GM12874 (cell line): ENCODE measurements around the gene KCNQ5.

ENCODE experiments used
- TF ChIP-seq, protein P1 (sequence below): IDR thresholded peaks from 2 replicates; pipeline ENCODE4 v1.5.1; 2011; ENCODE audit warnings: low read depth, mild to moderate bottlenecking, control low read depth, low read length, moderate library complexity; ENCODE audit not compliant: insufficient read depth

KCNQ5 gene

DNA sequence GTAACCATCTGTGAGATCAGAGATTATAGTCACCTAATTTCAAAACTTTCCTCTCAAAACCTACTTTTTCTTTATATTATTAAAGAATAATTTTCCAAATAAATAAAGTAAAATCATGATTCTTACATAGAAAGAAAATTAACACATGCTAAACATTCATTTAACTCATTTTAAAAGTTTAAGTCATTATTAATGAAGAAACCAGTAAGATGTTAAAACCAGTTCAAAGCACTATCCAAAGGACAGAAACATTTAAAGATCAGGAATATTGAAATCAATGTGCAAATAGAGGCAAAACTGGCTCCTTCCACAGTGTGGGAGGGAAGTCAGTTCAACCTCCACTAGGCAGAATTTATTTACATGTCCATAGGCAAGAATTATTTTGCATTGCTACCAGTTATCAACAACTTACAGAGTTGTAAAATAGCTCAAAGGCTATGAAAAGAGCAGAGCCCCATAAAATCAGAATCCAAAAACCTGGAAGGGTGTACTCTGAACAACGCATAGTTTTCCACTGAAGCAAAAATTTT lies 456.5 kb downstream of the KCNQ5 start:
- TF ChIP-seq, protein P1, sequence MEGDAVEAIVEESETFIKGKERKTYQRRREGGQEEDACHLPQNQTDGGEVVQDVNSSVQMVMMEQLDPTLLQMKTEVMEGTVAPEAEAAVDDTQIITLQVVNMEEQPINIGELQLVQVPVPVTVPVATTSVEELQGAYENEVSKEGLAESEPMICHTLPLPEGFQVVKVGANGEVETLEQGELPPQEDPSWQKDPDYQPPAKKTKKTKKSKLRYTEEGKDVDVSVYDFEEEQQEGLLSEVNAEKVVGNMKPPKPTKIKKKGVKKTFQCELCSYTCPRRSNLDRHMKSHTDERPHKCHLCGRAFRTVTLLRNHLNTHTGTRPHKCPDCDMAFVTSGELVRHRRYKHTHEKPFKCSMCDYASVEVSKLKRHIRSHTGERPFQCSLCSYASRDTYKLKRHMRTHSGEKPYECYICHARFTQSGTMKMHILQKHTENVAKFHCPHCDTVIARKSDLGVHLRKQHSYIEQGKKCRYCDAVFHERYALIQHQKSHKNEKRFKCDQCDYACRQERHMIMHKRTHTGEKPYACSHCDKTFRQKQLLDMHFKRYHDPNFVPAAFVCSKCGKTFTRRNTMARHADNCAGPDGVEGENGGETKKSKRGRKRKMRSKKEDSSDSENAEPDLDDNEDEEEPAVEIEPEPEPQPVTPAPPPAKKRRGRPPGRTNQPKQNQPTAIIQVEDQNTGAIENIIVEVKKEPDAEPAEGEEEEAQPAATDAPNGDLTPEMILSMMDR, result no peak

GRCh38 chr6:73078908-73079610 lies 457.2 kb downstream of the KCNQ5 start:
- TF ChIP-seq, protein P1, result no peak

DNA sequence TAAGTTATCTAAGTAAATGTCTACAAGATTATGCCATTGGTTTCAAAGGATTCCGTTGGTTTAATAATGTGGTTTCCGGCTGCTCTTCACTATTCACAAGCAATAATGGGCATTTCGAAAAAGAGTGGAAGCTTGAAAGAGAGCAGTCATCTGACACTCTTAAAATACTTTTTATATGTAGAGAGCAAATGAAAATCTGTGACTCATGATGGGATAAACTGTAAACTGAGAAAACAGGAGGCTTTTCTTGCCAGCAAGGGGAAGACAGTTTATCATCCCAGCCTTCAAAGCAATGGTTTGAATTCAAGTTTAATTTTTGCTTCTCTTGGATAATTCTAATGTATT lies 457.7 kb downstream of the KCNQ5 start:
- TF ChIP-seq, protein P1, result no peak

DNA sequence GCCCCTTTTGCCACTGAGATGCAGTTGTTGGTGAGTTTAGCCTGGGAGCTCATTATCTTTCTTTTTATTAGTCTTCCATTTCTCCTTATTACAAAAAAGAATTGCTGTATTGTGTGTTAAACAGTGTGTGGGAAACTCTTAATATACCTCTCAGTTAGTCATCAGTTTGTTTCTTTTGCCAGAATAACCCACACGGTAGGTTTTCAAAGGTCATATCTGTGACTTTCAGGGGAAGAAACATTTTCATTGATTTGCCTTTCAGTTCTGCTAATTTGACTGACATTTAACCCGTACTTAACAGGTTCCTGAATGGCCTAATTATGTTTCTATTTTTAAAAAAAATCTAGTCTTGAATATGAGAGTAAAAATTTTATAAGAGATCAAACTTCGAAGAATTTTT lies 458.1 kb downstream of the KCNQ5 start:
- TF ChIP-seq, protein P1, result no peak

DNA sequence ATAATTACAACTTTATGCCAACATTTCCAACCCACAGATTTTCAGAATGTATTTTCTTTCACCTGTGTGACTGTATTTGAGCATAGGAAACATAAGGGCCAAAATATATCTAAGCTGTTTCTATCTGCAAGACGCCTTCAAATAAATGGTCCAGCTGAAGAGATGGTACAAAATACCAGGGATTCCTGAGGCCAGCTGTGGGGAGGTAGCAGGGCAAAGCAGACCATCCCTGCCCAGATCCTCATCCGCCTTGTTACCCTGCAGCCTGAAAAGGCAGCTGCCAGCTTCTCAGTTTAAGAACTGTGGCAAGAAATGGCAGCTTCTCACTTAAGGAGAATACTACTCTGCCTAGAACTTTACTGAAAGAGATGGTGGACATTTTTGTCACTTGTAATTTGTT lies 460.1 kb downstream of the KCNQ5 start:
- TF ChIP-seq, protein P1, result no peak

DNA sequence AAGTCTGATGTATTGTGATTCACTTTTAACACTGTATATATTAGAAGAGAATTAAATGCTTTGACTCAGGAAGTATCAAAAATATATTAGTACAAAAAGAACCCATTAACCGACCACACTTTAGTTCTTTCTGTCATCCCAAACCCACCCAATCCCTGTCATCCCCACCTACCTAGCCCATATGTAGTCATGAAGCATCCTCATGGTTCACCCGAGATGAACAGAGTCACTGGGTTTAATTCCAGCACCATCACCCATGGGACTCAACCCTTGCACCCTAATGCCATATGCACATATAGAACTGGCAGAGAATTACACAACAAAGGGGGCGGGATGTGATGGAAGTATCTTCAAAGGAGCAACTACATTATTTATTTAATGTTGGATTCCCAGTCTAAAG lies 462.0 kb downstream of the KCNQ5 start:
- TF ChIP-seq, protein P1, result no peak

DNA sequence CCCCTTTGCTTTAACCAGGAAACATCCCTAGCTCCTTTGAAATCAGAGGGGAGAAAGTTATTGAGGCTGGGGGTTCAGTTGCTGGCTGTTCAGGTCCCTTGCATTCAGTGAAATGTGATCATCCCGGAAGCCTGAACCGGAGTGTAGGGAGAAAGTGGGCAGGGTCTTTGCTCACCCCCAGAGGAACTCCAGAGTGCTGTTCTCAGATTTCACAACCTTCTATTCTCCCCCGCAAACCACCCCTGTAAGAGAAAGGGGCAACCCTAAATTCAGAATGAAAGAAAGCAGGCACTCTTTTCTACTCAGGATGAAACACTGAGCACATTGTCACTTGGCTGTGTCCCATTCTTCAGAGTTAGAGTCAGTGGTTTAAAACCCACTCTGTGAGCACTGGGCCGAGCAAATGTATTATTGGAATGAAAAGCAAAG lies 463.6 kb downstream of the KCNQ5 start:
- TF ChIP-seq, protein P1, result no peak

GRCh38 chr6:73086726-73087125 lies 464.9 kb downstream of the KCNQ5 start:
- TF ChIP-seq, protein P1, result no peak
